Measurements from ENCODE around the gene ZBED1.
"Not testable (repeated sequence)": the region's sequence is repeated elsewhere in the genome, so short reads cannot be mapped to it uniquely, and the experiment has no call there.

Gene ZBED1

GRCh38 chrX:2497961-2498780, 2.6 kb downstream of the ZBED1 start:
- DNase-seq: no peak

- no peak for DNase-seq
Observed at GRCh38 chrX:2495595-2495994, 5.2 kb downstream of the ZBED1 start.

GRCh38 chrX:2492531-2493218, 8.1 kb downstream of the ZBED1 start:
- DNase-seq: no peak

DNA sequence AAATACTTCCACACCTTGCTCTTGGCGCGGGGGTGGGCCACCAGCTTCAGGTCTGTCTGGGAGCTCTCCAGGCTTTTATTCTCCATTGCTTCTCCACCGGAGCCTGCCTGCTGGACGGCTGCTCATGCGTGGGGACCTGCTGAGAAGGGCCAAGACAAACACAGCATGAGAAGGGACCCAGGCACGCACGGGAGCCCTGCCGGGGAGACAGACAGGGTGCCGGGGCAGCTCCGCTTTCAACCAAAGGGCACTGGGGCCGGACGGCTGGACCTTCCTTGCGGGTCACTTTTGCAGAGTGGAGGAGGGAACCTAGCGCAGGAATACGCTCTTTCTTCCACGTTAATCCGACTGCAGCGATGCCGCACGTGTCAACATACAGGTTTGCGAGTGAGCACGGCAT, 10.1 kb downstream of the ZBED1 start:
- no peak for DNase-seq

DNA sequence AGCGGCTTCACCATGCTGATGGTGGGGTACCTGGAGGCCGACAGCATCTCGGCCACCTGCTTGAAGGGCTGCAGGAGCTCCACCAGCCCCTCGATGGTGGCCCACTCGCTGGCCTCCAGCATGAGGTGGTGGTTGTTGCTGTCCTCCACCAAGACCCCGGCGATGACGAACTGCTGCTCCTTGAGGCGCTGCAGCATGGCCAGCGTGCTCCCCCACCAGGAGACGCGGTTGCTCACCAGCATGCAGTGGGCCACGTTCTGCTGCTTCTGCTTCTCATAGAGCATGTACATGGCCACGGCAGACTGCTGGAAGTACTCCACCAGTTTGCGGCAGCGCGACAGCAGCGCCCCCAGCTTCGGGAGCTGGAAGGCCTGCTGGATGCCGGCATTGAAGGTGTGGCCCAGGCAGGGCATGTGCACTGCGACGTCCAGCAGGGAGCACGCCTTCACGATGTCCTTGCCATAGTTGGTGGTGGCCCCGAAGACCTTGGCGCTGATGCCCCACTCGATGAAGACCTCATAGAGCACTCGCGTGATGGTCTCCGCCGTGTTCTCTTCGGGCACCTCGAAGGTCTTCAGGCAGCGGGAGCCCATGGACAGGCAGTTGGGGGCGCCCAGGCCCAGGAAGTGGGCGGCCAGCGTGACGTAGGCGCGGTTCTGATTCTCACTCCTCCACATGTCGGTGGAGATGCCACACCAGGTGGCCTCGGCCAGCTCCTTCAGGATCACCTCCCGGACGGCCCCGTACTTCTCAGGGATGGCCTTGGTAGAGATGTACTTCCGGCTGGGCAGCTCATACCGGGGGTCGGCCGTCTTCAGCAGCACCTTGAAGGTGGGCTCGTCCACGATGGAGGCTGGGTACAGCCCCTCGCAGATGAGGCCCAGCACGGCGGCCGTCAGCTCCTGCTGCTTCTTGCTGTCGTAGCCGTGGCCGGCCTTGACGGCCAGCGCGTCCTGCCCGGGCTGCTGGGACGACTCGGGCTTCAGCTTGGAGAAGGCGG, 11.0 kb downstream of the ZBED1 start:
- DNase-seq: no peak

DNA sequence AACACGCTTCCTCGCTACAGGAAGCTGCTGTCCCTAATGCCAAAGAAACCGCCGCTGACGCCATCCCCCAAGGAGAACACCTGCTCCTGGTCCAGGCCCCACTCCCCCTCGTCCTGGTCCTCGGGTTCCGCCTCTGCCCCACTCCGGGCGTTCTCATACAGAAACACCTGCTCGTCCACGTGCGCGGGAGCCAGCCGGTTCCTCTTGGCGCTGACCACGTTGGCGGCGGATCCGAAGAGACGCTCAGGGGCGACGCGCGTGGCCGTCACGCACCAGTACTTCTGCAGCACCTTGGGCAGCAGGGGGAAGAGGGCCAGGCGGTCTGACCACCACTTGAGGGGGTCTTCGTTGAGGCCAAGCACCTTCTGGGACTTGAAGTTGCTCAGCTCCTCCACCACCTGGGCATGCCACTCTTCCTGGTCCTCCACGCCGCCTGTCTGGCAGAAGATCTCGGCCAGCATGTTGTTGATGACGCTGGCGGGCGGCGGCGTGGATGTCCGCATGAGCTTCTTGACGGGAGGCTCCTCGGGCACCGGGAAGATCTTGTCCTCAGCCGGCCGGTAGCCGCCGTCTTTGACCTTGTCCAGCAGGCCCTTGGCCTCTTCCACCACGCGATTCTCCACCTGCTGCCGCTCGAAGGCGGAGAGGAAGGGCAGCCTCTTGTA, 12.0 kb downstream of the ZBED1 start:
- no peak for DNase-seq

- no peak for DNase-seq
Observed at GRCh38 chrX:2487366-2487765, 13.4 kb downstream of the ZBED1 start.

DNA sequence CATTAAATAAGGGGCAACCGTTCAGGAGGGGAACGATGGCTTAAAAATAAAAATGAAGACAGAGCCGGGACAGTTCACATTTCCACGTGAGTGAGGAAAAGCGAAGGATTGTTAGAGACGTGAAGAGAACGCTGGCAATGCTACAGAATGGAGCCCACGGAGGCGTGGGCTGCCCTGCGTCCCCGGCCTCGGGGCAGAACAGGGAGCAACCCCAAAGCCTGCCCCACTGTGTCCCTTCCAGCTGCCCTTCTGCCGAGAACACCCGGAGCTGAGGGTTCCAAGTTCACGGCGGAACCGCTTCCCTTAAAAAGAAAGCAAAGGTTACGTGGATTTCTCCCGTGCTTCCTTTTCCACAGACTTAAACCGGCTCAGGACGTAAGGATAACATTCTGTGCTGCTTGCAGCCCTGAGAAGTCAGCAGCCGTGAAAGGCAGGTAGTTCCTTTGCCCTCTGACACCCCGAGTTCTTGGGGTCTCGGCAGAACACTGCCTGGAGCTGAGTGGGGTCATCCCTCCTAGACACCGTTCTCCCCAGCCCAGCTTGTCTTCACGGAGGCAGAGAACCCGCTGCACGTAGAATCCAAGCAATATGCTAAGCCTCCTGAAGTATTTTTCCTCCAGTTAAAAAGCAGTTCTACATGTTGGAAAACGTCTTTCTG, 14.2 kb downstream of the ZBED1 start:
- no peak for DNase-seq

GRCh38 chrX:2485789-2486345, 14.9 kb downstream of the ZBED1 start:
- DNase-seq: no peak

- no peak for DNase-seq
Observed at GRCh38 chrX:2484721-2485648, 15.8 kb downstream of the ZBED1 start.

DNA sequence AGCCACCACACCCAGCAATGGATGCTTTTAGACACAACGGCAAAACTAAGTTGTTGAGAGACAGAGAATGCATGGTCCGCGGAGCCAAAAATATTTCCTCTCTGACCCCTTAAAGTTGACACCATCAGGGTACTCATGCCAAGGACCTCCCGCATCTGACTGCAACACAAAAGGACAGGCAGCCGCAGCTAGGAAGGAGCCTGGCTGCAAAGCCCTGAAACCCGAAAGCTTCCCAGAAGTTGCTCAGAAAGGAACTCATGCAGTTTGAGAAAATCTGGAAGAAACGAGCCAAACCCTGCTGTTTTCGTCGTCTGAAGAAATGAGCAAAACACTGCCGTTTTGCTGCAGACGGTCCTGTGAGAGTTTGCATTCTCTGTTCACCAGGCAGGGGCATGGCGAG, 16.5 kb downstream of the ZBED1 start:
- no peak for DNase-seq

GRCh38 chrX:2483398-2484060, 17.2 kb downstream of the ZBED1 start:
- DNase-seq: no peak

- DNase-seq: not testable (repeated sequence)
Observed at GRCh38 chrX:2481597-2481996, 19.2 kb downstream of the ZBED1 start.

DNA sequence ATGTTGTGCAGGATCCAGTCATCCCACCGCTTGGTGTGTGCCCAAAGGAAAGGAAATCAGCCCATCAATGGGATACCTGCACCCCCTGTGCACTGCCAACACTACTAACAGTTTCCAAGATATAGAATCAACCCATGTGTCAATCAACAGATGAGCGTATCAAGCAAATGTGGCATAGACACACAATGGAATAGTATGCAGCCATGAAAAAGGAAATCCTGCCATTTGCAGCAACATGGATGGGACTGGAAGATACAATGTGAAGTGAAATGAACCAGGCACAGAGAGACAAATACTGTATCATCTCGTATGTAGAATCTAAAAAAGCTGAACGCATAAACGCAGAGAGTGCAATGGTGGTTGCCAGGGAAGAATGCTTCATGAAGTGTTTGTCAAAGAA, 20.8 kb downstream of the ZBED1 start:
- DNase-seq: not testable (repeated sequence)

DNA sequence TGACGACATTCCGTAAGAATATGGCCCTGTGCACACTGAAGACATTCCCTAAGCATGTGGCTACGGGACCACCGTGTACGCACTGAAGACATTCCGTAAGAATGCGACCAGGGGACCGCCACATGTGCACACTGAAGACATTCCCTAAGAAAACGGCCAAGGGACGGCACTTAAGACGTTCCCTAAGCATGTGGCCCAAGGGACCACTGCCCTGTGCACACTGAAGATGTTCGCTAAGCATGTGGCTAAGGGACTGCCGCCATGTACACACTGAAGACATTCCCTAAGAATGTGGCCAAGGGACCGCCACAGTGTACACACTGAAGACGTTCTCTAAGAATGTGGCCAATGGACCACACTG, 21.4 kb downstream of the ZBED1 start:
- no peak for DNase-seq

DNA sequence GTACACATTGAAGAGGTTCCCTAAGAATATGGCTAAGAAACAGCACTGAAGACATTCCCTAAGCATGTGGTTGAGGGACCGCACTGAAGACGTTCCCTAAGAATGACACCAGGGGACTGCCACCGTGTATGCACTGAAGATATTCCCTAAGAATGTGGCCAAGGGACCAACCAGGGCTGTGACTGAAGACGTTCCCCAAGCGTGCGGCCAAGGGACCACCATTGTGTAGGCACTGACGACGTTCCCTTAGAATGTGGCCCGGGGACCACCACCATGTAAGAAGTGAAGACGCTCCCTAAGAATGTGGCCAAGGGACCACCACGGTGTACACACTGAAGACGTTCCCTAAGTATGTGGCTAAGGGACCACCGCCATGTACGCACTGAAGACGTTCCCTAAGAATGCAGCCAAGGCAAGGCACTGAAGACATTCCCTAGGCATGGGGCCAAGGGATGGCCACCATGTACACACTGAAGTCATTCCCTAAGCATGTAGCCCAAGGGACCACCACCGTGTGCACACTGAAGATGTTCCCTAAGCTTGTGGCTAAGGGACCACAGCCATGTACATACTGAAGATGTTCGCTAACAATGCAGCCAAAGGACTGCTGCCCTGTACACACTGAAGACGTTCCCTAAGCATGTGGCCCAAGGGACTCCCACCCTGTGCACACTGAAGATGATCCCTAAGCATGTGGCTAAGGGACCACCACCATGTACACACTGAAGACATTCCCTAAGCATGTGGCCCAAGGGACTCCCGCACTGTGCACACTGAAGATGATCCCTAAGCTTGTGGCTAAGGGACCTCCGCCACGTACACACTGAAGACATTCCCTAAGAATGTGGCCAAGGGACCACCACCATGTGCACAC, 22.0 kb downstream of the ZBED1 start:
- DNase-seq: no peak

DNA sequence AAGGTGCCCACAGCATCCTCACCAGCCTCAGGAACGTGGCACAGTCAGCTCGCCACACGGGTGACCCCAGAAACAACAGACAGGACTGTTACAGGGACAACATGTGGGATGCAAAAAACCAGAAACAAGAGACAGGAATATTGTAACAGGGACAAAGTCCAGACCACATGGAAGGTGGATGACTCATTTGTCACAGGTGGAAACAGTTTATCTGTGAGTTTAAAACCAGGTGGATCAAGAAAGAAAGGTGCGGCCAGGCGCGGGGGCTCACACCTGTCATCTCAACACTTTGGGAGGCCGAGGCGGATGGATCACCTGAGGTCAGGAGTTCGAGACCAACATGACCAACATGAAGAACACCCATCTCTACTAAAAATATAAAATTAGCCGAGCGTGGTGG, 23.5 kb downstream of the ZBED1 start:
- DNase-seq: not testable (repeated sequence)

DNA sequence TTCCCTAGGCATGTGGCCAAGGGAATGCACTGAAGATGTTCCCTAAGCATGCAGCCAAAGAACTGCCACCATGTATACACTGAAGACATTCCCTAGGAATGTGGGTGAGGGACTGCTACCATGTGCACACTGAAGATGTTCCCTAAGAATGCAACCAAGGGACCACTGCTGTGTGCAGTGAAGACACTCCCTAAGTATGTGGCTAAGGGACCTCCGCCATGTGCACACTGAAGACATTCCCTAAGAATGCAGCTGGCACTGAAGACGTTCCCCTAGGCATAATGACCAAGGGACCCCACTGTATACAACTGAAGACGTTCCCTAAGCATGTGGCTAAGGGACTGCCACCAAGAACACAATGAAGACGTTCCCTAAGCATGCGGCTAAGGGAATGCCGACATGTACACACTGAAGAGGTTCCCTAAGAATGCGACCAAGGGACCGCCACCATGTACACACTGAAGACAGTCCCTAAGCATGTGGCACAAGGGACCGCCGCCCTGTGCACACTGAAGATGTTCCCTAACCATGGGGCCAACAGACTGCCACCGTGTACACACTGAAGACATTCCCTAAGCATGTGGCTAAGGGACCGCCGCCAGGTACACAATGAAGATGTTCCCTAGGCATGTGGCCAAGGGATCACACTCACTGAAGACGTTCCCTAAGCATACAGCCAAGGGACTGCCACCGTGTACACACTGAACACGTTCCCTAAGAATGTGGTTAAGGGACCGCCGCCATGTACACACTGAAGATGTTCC, 25.6 kb downstream of the ZBED1 start:
- DNase-seq: no peak

Measured in C1 segment of cervical spinal cord (tissue), 14 donors.